MM.1S (cell line): ENCODE measurements around the gene SLIT3.

Source experiments
- DNase-seq: peaks from one replicate; pipeline ENCODE4 v3.0.0-alpha.2; 2015
- H2AFZ ChIP-seq: fragments of 300-600 bp; sonication (generic); 2 replicates; pipeline ENCODE4 v1.6.0; 2016; ENCODE audit warnings: antibody characterized with exemption, low read length
- H3F3A ChIP-seq: fragments of 300-600 bp; sonication (generic); 2 replicates; pipeline ENCODE4 v1.6.1; 2016; ENCODE audit warnings: mild to moderate bottlenecking, antibody characterized with exemption, low read length, moderate library complexity, mixed read lengths; ENCODE audit not compliant: insufficient read depth
- H3K27ac ChIP-seq: fragments of 300-600 bp; sonication (generic); 2 replicates; pipeline ENCODE4 v1.5.1; 2016; ENCODE audit warnings: mild to moderate bottlenecking, low read length
- H3K27me3 ChIP-seq: fragments of 300-600 bp; sonication (generic); replicated peaks from 2 replicates; pipeline ENCODE4 v1.6.0; 2016; ENCODE audit warnings: low read length; ENCODE audit not compliant: insufficient read depth
- H3K36me3 ChIP-seq: fragments of 300-600 bp; sonication (generic); replicated peaks from 2 replicates; pipeline ENCODE4 v1.6.1; 2016; ENCODE audit warnings: mild to moderate bottlenecking, low read length, mixed read lengths; ENCODE audit not compliant: insufficient read depth
- H3K4me1 ChIP-seq: fragments of 300-600 bp; sonication (generic); 2 replicates; pipeline ENCODE4 v1.6.1; 2016; ENCODE audit warnings: low read length, mixed read lengths
- H3K4me2 ChIP-seq: fragments of 300-600 bp; sonication (generic); 2 replicates; pipeline ENCODE4 v1.6.0; 2016; ENCODE audit warnings: low read depth, low read length
- H3K4me3 ChIP-seq: fragments of 300-600 bp; sonication (generic); 2 replicates; pipeline ENCODE4 v1.5.1; 2016; ENCODE audit warnings: low read length, mixed read lengths
- H3K79me2 ChIP-seq: fragments of 300-600 bp; sonication (generic); 2 replicates; pipeline ENCODE4 v1.6.1; 2016; ENCODE audit warnings: mixed run types, low read length, mixed read lengths
- H3K9ac ChIP-seq: fragments of 300-600 bp; sonication (generic); 2 replicates; pipeline ENCODE4 v1.6.1; 2016; ENCODE audit warnings: low read length, mixed read lengths
- H3K9me2 ChIP-seq: fragments of 300-600 bp; sonication (generic); replicated peaks from 2 replicates; pipeline ENCODE4 v1.6.1; 2016; ENCODE audit warnings: mild to moderate bottlenecking, low read length, mixed read lengths; ENCODE audit not compliant: insufficient read depth
- H3K9me3 ChIP-seq: fragments of 300-600 bp; sonication (generic); replicated peaks from 2 replicates; pipeline ENCODE4 v1.6.1; 2016; ENCODE audit warnings: mild to moderate bottlenecking, low read length, mixed read lengths; ENCODE audit not compliant: insufficient read depth
- H4K20me1 ChIP-seq: fragments of 300-600 bp; sonication (generic); 2 replicates; pipeline ENCODE4 v1.6.1; 2016; ENCODE audit warnings: mild to moderate bottlenecking, low read length, moderate library complexity, mixed read lengths; ENCODE audit not compliant: insufficient read depth
- CTCF ChIP-seq: fragments of 300-600 bp; sonication (generic); IDR thresholded peaks from 2 replicates; pipeline ENCODE4 v1.5.1; 2016; ENCODE audit warnings: antibody characterized with exemption, low read length, mixed read lengths
- EZH2 ChIP-seq: fragments of 300-600 bp; sonication (generic); optimal IDR thresholded peaks from 2 replicates; pipeline ENCODE3; 2017; ENCODE audit warnings: low read depth, mild to moderate bottlenecking, antibody characterized with exemption, low read length, mixed read lengths
- EZH2phosphoT487 ChIP-seq: fragments of 300-600 bp; sonication (generic); IDR thresholded peaks from 2 replicates; pipeline ENCODE4 v1.6.1; 2018; ENCODE audit warnings: antibody characterized with exemption, low read length

Gene SLIT3

GRCh38 chr5:169296419-169297143 lies 4.4 kb downstream of the SLIT3 start:
- Histone ChIP-seq H3K27ac (no peak overlapping the region), H2AFZ (no peak overlapping the region), H3K9me2 (no peaks in the 10 kb centered on the region), H3K27me3 (peaks cover 5% of the 10 kb centered on the region; the same call in 1 of the 2 replicates), H3K36me3 (no peaks in the 10 kb centered on the region), H3K4me1 (no peaks in the 10 kb centered on the region), H3K9ac (no peak overlapping the region), H3K9me3 (no peaks in the 10 kb centered on the region), H3K79me2 (no peaks in the 10 kb centered on the region), H4K20me1 (no peaks in the 10 kb centered on the region), H3K4me3 (no peak overlapping the region), H3F3A (no peaks in the 10 kb centered on the region), H3K4me2 (no peak overlapping the region)
- TF ChIP-seq CTCF (no peak), EZH2phosphoT487 (no peak), EZH2 (no peak)
- no peak for DNase-seq

DNA sequence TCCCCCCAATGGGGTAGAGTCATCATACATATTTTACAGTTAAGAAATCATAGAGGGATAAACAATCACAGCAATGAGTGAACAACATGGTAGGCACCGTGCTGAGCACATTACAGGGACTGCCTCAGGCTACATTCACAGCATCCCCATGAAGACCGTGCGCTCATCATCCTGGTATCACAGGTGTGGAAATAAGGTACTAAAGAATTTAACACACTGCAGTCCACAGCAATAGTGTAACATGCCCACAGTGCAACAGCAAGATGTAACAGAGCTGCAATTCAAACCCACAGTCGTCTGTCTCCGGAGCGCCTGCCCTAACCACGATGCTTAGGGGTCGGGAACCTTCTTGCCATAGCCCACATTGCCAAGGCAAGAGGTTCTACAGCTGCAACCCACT lies 5.6 kb downstream of the SLIT3 start:
- DNase-seq = no peak
- Histone ChIP-seq H4K20me1 (no peaks in the 10 kb centered on the region), H3K4me3 (no peak overlapping the region), H3K79me2 (no peaks in the 10 kb centered on the region), H3K4me2 (no peak overlapping the region), H3K27me3 (no peaks in the 10 kb centered on the region), H3K9ac (no peak overlapping the region), H3F3A (no peaks in the 10 kb centered on the region), H3K36me3 (no peaks in the 10 kb centered on the region), H3K9me2 (no peaks in the 10 kb centered on the region), H3K27ac (no peak overlapping the region), H2AFZ (no peak overlapping the region), H3K9me3 (no peaks in the 10 kb centered on the region), H3K4me1 (no peaks in the 10 kb centered on the region)
- TF ChIP-seq EZH2phosphoT487 = no peak
- TF ChIP-seq CTCF = no peak
- no peak for TF ChIP-seq EZH2

- no peak for DNase-seq
- H3K9ac ChIP-seq = no peak overlapping the region
- no peaks in the 10 kb centered on the region for H3K27me3 ChIP-seq
- H3K27ac ChIP-seq = no peak overlapping the region
- H3F3A ChIP-seq = no peaks in the 10 kb centered on the region
- H3K4me1 ChIP-seq = no peaks in the 10 kb centered on the region
- H3K9me3 ChIP-seq = no peaks in the 10 kb centered on the region
- H2AFZ ChIP-seq = no peak overlapping the region
- TF ChIP-seq EZH2phosphoT487 = no peak
- TF ChIP-seq CTCF = no peak
- no peak for TF ChIP-seq EZH2
- no peaks in the 10 kb centered on the region for H3K79me2 ChIP-seq
- H3K36me3 ChIP-seq = no peaks in the 10 kb centered on the region
- H3K4me3 ChIP-seq = no peak overlapping the region
- H4K20me1 ChIP-seq = no peaks in the 10 kb centered on the region
- no peak overlapping the region for H3K4me2 ChIP-seq
- no peaks in the 10 kb centered on the region for H3K9me2 ChIP-seq
These were observed 6.3 kb downstream of the SLIT3 start for GRCh38 chr5:169294621-169295020.
